Caco-2 (cell line): ENCODE data around the gene DDX60. TPM values are rescaled to one million over a fixed set of nuclear protein-coding genes. Genes with fewer than 3 reads are reported as not detected.

Source experiments
- BruUV-seq: library from RNA; stranded (reverse); fragments of 400-500 nt; replicated peaks from 2 replicates; lab custom pipeline; 2021; lab: Mats Ljungman, UMichigan
- CTCF ChIA-PET: fragments of 300-600 bp; sonication (Branson Sonifier 250); formaldehyde crosslinking; loops from one replicate; lab custom pipeline; 2022; ENCODE audit warnings: antibody characterized with exemption; lab: Charles Lee
- POLR2A ChIA-PET: fragments of 300-600 bp; sonication (Branson Sonifier 250); formaldehyde crosslinking; loops from one replicate; lab custom pipeline; 2022; ENCODE audit warnings: antibody characterized with exemption; lab: Charles Lee
- DNase-seq, 2 experiments: peaks; one replicate each; pipeline versions ENCODE4 v3.0.0 to v3.0.0-alpha.2; 2020 to 2022
- H3K27me3 ChIP-seq: replicated peaks from 2 replicates; pipeline ENCODE4 v1.6.0; 2011; ENCODE audit warnings: low read length; ENCODE audit not compliant: control insufficient read depth, insufficient read depth
- H3K36me3 ChIP-seq: 2 replicates; pipeline ENCODE4 v1.5.1; 2011; ENCODE audit warnings: low read length; ENCODE audit not compliant: control insufficient read depth, insufficient read depth
- H3K4me1 ChIP-seq: fragments of 250-450 bp; sonication (Bioruptor Pico); 2 replicates; pipeline ENCODE4 v1.5.1; 2020; ENCODE audit warnings: mild to moderate bottlenecking
- H3K4me3 ChIP-seq: 2 replicates; pipeline ENCODE4 v1.5.1; 2011; ENCODE audit warnings: low read depth, mild to moderate bottlenecking, control low read depth, low read length
- H3K9me3 ChIP-seq: fragments of 250-450 bp; sonication (Bioruptor Pico); 2 replicates; pipeline ENCODE4 v1.5.1; 2020; ENCODE audit warnings: mild to moderate bottlenecking, moderate library complexity
- H3K27ac Mint-ChIP-seq: one replicate; pipeline ENCODE4 v1.8.0; 2022; ENCODE audit warnings: mixed read lengths; ENCODE audit not compliant: unreplicated experiment
- H3K27me3 Mint-ChIP-seq: one replicate; pipeline ENCODE4 v1.8.0; 2022; ENCODE audit warnings: mixed read lengths; ENCODE audit not compliant: insufficient read depth, unreplicated experiment
- H3K36me3 Mint-ChIP-seq: one replicate; pipeline ENCODE4 v1.8.0; 2022; ENCODE audit warnings: mild to moderate bottlenecking, mixed read lengths; ENCODE audit not compliant: insufficient read depth, unreplicated experiment
- H3K4me1 Mint-ChIP-seq: one replicate; pipeline ENCODE4 v1.8.0; 2022; ENCODE audit warnings: low read depth, mixed read lengths; ENCODE audit not compliant: unreplicated experiment
- H3K4me3 Mint-ChIP-seq: one replicate; pipeline ENCODE4 v1.8.0; 2022; ENCODE audit warnings: mild to moderate bottlenecking, moderate library complexity, mixed read lengths; ENCODE audit not compliant: unreplicated experiment
- H3K9me3 Mint-ChIP-seq: one replicate; pipeline ENCODE4 v1.8.0; 2022; ENCODE audit warnings: mixed read lengths; ENCODE audit not compliant: unreplicated experiment
- intact Hi-C: fragments of 100-400 bp; cut with micrococcal nuclease; formaldehyde crosslinking; loops from one replicate; pipeline ENCODE4 v1.10.0; 2022; ENCODE audit not compliant: unreplicated experiment
- total RNA-seq: library from RNA; stranded (reverse); gene quantifications from 2 replicates; pipeline ENCODE4 v1.2.3, GENCODE V29; 2022
- TF ChIP-seq, protein P1 (sequence below), 2 experiments: fragments of 200-600 bp in 1 of 2; IDR thresholded peaks; 1 replicate in 1 of 2; 2 replicates in 1 of 2; pipeline versions ENCODE4 v1.5.1 to v1.8.0; 2011 to 2022; ENCODE audit warnings: antibody characterized with exemption in 1 of 2, control low read depth in 1 of 2, inconsistent platforms in 1 of 2, low read depth in 1 of 2, low read length in 1 of 2, mild to moderate bottlenecking in 1 of 2, moderate library complexity in 1 of 2; ENCODE audit not compliant: insufficient read depth in 1 of 2, severe bottlenecking in 1 of 2, unreplicated experiment in 1 of 2

The DDX60 gene
- total RNA-seq, 1 experiment from 2014 or later = 0.70 TPM

DNA sequence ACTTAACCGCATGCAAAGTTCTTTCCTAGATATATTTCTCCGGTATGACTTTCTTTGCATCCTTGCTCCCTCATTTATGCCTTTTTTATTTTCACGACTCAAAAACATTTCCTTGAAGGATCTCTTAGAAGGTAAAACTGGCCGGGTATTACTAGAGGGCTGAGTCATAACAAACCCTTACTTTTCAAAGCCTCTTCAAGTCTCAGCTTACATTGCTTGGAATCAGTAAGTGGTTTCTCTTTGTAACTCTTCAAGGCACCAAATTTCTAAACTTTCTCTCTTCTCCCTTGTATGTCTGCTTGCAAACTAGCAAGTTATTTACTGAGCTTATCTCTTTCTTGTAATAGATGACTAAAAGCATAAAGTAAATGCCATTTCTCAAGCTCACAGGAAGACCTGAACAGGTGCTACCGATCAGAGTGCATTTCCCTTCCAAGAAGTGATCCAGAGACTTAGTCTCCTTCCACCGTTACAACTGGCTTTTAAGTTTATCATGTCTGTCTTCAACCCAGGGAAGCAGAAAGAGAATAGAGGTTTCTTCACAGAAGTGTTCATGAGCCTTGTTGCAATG, 150.8 kb downstream of the DDX60 start:
- Histone ChIP-seq H3K9me3 (no peaks in the 10 kb centered on the region), H3K27me3 (no peaks in the 10 kb centered on the region), H3K36me3 (no peaks in the 10 kb centered on the region), H3K4me1 (no peaks in the 10 kb centered on the region), H3K4me3 (no peak overlapping the region)
- Mint-ChIP-seq H3K27me3 (no peaks in the 10 kb centered on the region), H3K9me3 (no peaks in the 10 kb centered on the region), H3K27ac (no peak overlapping the region), H3K36me3 (no peaks in the 10 kb centered on the region), H3K4me3 (no peak overlapping the region), H3K4me1 (no peaks in the 10 kb centered on the region)
- POLR2A ChIA-PET = no interaction called here
- TF ChIP-seq, protein P1, sequence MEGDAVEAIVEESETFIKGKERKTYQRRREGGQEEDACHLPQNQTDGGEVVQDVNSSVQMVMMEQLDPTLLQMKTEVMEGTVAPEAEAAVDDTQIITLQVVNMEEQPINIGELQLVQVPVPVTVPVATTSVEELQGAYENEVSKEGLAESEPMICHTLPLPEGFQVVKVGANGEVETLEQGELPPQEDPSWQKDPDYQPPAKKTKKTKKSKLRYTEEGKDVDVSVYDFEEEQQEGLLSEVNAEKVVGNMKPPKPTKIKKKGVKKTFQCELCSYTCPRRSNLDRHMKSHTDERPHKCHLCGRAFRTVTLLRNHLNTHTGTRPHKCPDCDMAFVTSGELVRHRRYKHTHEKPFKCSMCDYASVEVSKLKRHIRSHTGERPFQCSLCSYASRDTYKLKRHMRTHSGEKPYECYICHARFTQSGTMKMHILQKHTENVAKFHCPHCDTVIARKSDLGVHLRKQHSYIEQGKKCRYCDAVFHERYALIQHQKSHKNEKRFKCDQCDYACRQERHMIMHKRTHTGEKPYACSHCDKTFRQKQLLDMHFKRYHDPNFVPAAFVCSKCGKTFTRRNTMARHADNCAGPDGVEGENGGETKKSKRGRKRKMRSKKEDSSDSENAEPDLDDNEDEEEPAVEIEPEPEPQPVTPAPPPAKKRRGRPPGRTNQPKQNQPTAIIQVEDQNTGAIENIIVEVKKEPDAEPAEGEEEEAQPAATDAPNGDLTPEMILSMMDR (IDR thresholded peaks at IDR 0.05; ENCODE audit: insufficient read depth in 1 of 2, low read depth in 1 of 2, low read length in 1 of 2, severe bottlenecking in 1 of 2, unreplicated experiment in 1 of 2) = no peak
- intact Hi-C loops = no loop called here
- BruUV-seq = no TSS peak
- CTCF ChIA-PET = no interaction called here
- DNase-seq = no peak

Other genes with a start within 250 kb of the DDX60 start
- not detected in 2 replicates for gene ANXA10, start 226.2 kb downstream of the DDX60 start, total RNA-seq
- gene DDX60L, start 161.7 kb upstream of the DDX60 start, total RNA-seq = 0.57 and 1.00 TPM in 2 replicates
- 12.3 and 12.9 TPM in 2 replicates for gene PALLD, start 178.3 kb upstream of the DDX60 start, total RNA-seq